ENCODE results near the gene FAM110C. TPM values are rescaled to one million over a fixed set of nuclear protein-coding genes. Genes with fewer than 3 reads are reported as not detected.
"Not testable (repeated sequence)": the region's sequence is repeated elsewhere in the genome, so short reads cannot be mapped to it uniquely, and the experiment has no call there.

The FAM110C gene
- polyA plus RNA-seq, 1 donor (not counting 4 experiments of a cell fraction or from before 2014, with no cell fraction given) = 38.0 TPM

DNA sequence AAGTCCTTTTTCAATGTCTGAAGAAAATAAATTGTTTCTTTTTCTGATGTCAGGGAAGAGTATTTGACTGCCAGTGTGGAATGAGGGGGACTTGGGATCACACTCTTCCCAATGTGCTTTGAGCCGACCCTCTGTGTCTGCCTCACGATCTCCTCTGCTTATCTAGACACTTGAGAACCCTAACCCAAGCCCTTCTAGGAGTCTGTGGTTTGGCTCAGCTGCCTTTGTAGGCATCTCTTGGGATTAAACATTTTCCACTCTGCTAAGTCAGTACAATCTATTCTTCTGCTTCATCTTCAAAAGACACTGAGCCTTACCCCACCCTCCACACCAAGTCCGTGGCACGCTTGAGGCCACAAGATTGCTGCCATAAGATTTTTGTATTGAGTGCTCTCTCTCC, 19.4 kb downstream of the FAM110C start:
- no peaks in the 10 kb centered on the region for H3K79me2 ChIP-seq (ENCODE audit: control insufficient read depth, insufficient read depth, low read length)
- TF ChIP-seq, protein P1, sequence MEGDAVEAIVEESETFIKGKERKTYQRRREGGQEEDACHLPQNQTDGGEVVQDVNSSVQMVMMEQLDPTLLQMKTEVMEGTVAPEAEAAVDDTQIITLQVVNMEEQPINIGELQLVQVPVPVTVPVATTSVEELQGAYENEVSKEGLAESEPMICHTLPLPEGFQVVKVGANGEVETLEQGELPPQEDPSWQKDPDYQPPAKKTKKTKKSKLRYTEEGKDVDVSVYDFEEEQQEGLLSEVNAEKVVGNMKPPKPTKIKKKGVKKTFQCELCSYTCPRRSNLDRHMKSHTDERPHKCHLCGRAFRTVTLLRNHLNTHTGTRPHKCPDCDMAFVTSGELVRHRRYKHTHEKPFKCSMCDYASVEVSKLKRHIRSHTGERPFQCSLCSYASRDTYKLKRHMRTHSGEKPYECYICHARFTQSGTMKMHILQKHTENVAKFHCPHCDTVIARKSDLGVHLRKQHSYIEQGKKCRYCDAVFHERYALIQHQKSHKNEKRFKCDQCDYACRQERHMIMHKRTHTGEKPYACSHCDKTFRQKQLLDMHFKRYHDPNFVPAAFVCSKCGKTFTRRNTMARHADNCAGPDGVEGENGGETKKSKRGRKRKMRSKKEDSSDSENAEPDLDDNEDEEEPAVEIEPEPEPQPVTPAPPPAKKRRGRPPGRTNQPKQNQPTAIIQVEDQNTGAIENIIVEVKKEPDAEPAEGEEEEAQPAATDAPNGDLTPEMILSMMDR (optimal IDR thresholded peaks at IDR 0.05 in 1 of 3, IDR thresholded peaks at IDR 0.05 in 1 of 3, conservative IDR thresholded peaks at IDR 0.05 in 1 of 3; ENCODE audit: extremely low read depth in 1 of 3, insufficient read depth in 2 of 3, low read length in 3 of 3) = no peak
- no peak for TF ChIP-seq EZH2 (IDR thresholded peaks at IDR 0.05; ENCODE audit: low read length)
- no peak overlapping the region for H3K4me2 ChIP-seq (ENCODE audit: control insufficient read depth, extremely low read depth, insufficient read depth, low read depth, low read length)
- no peaks in the 10 kb centered on the region for H3K27me3 ChIP-seq (ENCODE audit: control insufficient read depth, extremely low read depth, insufficient read depth, low read length)
- FAIRE-seq (no peak), DNase-seq (ENCODE audit: low read depth, low spot score) (no peak)
- H3K4me1 ChIP-seq (ENCODE audit: control insufficient read depth, extremely low read depth, insufficient read depth, low read length) = peaks cover 12% of the 10 kb centered on the region
- H3K27ac ChIP-seq (ENCODE audit: control insufficient read depth, insufficient read depth, low read length) = no peak overlapping the region
- H2AFZ ChIP-seq (ENCODE audit: control insufficient read depth, low read length) = no peak overlapping the region
- dilution Hi-C loops (cut with MboI; ENCODE audit: extremely low pct_ligation_motif_present, low sequenced_read_pairs) = no loop called here
- H3K4me3 ChIP-seq (ENCODE audit: control insufficient read depth in 2 of 3, extremely low read depth in 1 of 3, insufficient read depth in 2 of 3, low read depth in 1 of 3, low read length in 3 of 3) = no peak overlapping the region
- no peak overlapping the region for H3K9ac ChIP-seq (ENCODE audit: control insufficient read depth, extremely low read depth, insufficient read depth, low read length)
- H3K36me3 ChIP-seq (ENCODE audit: control insufficient read depth in 2 of 2, extremely low read depth in 1 of 2, insufficient read depth in 2 of 2, low read length in 2 of 2) = no peaks in the 10 kb centered on the region
- H3K9me1 ChIP-seq (ENCODE audit: control insufficient read depth, extremely low read depth, insufficient read depth, low read length) = no peaks in the 10 kb centered on the region
- no peaks in the 10 kb centered on the region for H3K9me3 ChIP-seq (ENCODE audit: control insufficient read depth, low read depth, low read length)
- H4K20me1 ChIP-seq (ENCODE audit: control insufficient read depth, extremely low read depth, insufficient read depth, low read length) = no peaks in the 10 kb centered on the region

DNA sequence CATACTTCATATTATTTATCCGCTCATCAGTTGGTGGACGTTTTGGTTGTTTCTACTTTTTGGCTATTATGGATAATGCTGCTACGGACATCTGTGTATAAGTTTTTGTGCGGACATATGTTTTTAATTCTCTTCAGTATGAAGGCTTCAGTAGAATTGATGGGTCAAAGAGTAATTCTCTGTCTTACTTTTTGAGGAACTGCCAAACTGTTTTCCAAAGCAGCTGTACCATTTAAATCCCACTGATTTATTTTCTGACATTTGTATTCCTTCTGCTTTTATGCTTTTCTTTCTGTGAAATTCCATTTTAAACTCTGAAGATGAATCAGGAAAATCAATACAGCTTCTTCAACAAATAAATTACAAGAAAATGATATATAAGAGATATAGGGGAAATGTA, 20.8 kb downstream of the FAM110C start:
- Histone ChIP-seq H3K79me2 (ENCODE audit: control insufficient read depth, insufficient read depth, low read length) (no peaks in the 10 kb centered on the region), H3K9me3 (ENCODE audit: control insufficient read depth, low read depth, low read length) (no peaks in the 10 kb centered on the region), H3K36me3 (ENCODE audit: control insufficient read depth in 2 of 2, extremely low read depth in 1 of 2, insufficient read depth in 2 of 2, low read length in 2 of 2) (no peaks in the 10 kb centered on the region), H3K27ac (ENCODE audit: control insufficient read depth, insufficient read depth, low read length) (no peak overlapping the region), H3K4me2 (ENCODE audit: control insufficient read depth, extremely low read depth, insufficient read depth, low read depth, low read length) (no peak overlapping the region), H3K4me1 (ENCODE audit: control insufficient read depth, extremely low read depth, insufficient read depth, low read length) (peaks cover 12% of the 10 kb centered on the region), H3K9ac (ENCODE audit: control insufficient read depth, extremely low read depth, insufficient read depth, low read length) (no peak overlapping the region), H4K20me1 (ENCODE audit: control insufficient read depth, extremely low read depth, insufficient read depth, low read length) (no peaks in the 10 kb centered on the region), H3K9me1 (ENCODE audit: control insufficient read depth, extremely low read depth, insufficient read depth, low read length) (no peaks in the 10 kb centered on the region), H3K4me3 (ENCODE audit: control insufficient read depth in 2 of 3, extremely low read depth in 1 of 3, insufficient read depth in 2 of 3, low read depth in 1 of 3, low read length in 3 of 3) (no peak overlapping the region), H3K27me3 (ENCODE audit: control insufficient read depth, extremely low read depth, insufficient read depth, low read length) (no peaks in the 10 kb centered on the region), H2AFZ (ENCODE audit: control insufficient read depth, low read length) (no peak overlapping the region)
- FAIRE-seq (peak; percentile 20), DNase-seq (ENCODE audit: low read depth, low spot score) (no peak)
- dilution Hi-C loops (cut with MboI; ENCODE audit: extremely low pct_ligation_motif_present, low sequenced_read_pairs) = no loop called here
- TF ChIP-seq, protein P1 (optimal IDR thresholded peaks at IDR 0.05 in 1 of 3, IDR thresholded peaks at IDR 0.05 in 1 of 3, conservative IDR thresholded peaks at IDR 0.05 in 1 of 3; ENCODE audit: extremely low read depth in 1 of 3, insufficient read depth in 2 of 3, low read length in 3 of 3) = no peak
- no peak for TF ChIP-seq EZH2 (IDR thresholded peaks at IDR 0.05; ENCODE audit: low read length)

DNA sequence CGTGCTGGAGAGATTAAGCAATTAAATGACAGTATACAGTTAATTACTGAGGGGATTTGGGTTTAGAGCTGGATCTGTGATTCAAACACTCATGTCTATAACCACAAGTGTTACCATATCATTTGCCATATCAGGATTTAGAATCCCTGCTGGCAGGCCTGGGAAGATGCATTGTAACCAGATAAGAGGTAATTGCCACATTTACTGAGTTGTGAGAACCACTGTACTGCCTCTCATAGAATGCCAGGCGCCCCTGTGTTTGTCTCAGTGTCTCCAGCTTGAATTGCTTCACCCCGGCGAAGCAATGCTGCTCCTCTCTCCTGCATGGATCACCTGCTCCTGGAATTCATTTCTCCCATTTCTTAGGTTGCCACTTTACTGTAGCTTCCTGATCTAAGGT, 21.7 kb downstream of the FAM110C start:
- H3K27ac ChIP-seq (ENCODE audit: control insufficient read depth, insufficient read depth, low read length); H4K20me1 ChIP-seq (ENCODE audit: control insufficient read depth, extremely low read depth, insufficient read depth, low read length); H3K9ac ChIP-seq (ENCODE audit: control insufficient read depth, extremely low read depth, insufficient read depth, low read length); H2AFZ ChIP-seq (ENCODE audit: control insufficient read depth, low read length); dilution Hi-C loops (cut with MboI; ENCODE audit: extremely low pct_ligation_motif_present, low sequenced_read_pairs); H3K9me3 ChIP-seq (ENCODE audit: control insufficient read depth, low read depth, low read length); H3K4me2 ChIP-seq (ENCODE audit: control insufficient read depth, extremely low read depth, insufficient read depth, low read depth, low read length); H3K27me3 ChIP-seq (ENCODE audit: control insufficient read depth, extremely low read depth, insufficient read depth, low read length); DNase-seq (ENCODE audit: low read depth, low spot score); H3K79me2 ChIP-seq (ENCODE audit: control insufficient read depth, insufficient read depth, low read length); H3K9me1 ChIP-seq (ENCODE audit: control insufficient read depth, extremely low read depth, insufficient read depth, low read length); FAIRE-seq; H3K4me3 ChIP-seq (ENCODE audit: control insufficient read depth in 2 of 3, extremely low read depth in 1 of 3, insufficient read depth in 2 of 3, low read depth in 1 of 3, low read length in 3 of 3); H3K36me3 ChIP-seq (ENCODE audit: control insufficient read depth in 2 of 2, extremely low read depth in 1 of 2, insufficient read depth in 2 of 2, low read length in 2 of 2): not testable (repeated sequence)
- peaks cover 11% of the 10 kb centered on the region for H3K4me1 ChIP-seq (ENCODE audit: control insufficient read depth, extremely low read depth, insufficient read depth, low read length)

Data from keratinocyte (primary cell).